Tibial artery (tissue), 4 donors: ENCODE measurements around the gene HPSE2.

Source experiments
- DNase-seq, 2 donors: peaks; one replicate each; pipeline ENCODE4 v3.0.0-alpha.2; 2019
- H3K27ac ChIP-seq, 2 donors: fragments of 200-600 bp; sonication (generic) in 1 of 2; 1 replicate in 1 of 2; 2 replicates in 1 of 2; pipeline ENCODE4 v1.5.1; 2018 to 2019; ENCODE audit warnings: mild to moderate bottlenecking in 1 of 2
- H3K27me3 ChIP-seq, 2 donors: fragments of 200-600 bp; sonication (generic) in 1 of 2; one replicate each; pipeline versions ENCODE4 v1.5.1 to v1.6.0; 2016 to 2019
- H3K36me3 ChIP-seq, 3 donors: fragments of 200-600 bp; sonication (generic) in 2 of 3; one replicate each; pipeline ENCODE4 v1.5.1; 2016 to 2019; ENCODE audit warnings: mild to moderate bottlenecking in 2 of 3
- H3K4me1 ChIP-seq, 4 donors: fragments of 200-600 bp; sonication (generic) in 2 of 4; 1 replicate in 3 of 4; 2 replicates in 1 of 4; pipeline ENCODE4 v1.5.1; 2016 to 2019
- H3K4me3 ChIP-seq, 2 donors: fragments of 200-600 bp; sonication (generic) in 1 of 2; 1 replicate in 1 of 2; 2 replicates in 1 of 2; pipeline ENCODE4 v1.5.1; 2018 to 2019; ENCODE audit warnings: mild to moderate bottlenecking in 2 of 2
- H3K9me3 ChIP-seq, 3 donors: fragments of 200-600 bp; sonication (generic) in 1 of 3; one replicate each; pipeline ENCODE4 v1.5.1; 2016 to 2019
- intact Hi-C: fragments of 100-400 bp; cut with DNase I; formaldehyde crosslinking; loops from one replicate; pipeline ENCODE4 v1.15.0; 2023; ENCODE audit warnings: low total_unique reads
- TF ChIP-seq, protein P1 (sequence below), 2 experiments: fragments of 200-600 bp in 1 of 2; fragments of 450-650 bp in 1 of 2; IDR thresholded peaks; one replicate each; pipeline ENCODE4 v1.5.1; 2017 to 2019; ENCODE audit warnings: antibody characterized with exemption in 2 of 2, mild to moderate bottlenecking in 1 of 2, moderate library complexity in 1 of 2

Gene HPSE2

DNA sequence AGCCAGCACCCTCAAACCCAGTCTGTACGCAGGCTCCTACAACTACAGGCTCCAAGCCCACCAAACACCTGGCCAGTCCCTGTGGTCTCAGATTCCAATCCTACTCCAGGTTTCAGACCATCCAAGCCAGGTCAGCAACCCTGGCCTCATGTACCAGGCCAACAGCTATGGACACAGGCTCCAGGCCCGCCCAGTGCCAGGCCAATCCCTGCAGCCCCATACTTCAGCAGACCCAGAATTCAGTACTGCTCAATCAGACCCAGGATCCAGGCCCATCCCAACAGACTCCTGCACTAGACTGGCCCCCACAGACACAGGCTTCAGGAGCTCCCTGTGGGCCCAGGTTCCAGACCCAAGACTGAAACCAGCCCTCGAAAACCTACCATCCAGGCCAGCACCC is 32.3 kb downstream of the HPSE2 start:
- no peak overlapping the region for H3K4me3 ChIP-seq
- intact Hi-C loops = no loop called here
- peaks cover 0 to 12% (median 0%) of the 10 kb centered on the region in 3 donors for H3K9me3 ChIP-seq
- no peaks in the 10 kb centered on the region for H3K4me1 ChIP-seq
- H3K27me3 ChIP-seq = no peaks in the 10 kb centered on the region
- H3K27ac ChIP-seq = no peak overlapping the region
- no peaks in the 10 kb centered on the region for H3K36me3 ChIP-seq
- TF ChIP-seq, protein P1, sequence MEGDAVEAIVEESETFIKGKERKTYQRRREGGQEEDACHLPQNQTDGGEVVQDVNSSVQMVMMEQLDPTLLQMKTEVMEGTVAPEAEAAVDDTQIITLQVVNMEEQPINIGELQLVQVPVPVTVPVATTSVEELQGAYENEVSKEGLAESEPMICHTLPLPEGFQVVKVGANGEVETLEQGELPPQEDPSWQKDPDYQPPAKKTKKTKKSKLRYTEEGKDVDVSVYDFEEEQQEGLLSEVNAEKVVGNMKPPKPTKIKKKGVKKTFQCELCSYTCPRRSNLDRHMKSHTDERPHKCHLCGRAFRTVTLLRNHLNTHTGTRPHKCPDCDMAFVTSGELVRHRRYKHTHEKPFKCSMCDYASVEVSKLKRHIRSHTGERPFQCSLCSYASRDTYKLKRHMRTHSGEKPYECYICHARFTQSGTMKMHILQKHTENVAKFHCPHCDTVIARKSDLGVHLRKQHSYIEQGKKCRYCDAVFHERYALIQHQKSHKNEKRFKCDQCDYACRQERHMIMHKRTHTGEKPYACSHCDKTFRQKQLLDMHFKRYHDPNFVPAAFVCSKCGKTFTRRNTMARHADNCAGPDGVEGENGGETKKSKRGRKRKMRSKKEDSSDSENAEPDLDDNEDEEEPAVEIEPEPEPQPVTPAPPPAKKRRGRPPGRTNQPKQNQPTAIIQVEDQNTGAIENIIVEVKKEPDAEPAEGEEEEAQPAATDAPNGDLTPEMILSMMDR (IDR thresholded peaks at IDR 0.05) = no peak
- DNase-seq = no peak

DNA sequence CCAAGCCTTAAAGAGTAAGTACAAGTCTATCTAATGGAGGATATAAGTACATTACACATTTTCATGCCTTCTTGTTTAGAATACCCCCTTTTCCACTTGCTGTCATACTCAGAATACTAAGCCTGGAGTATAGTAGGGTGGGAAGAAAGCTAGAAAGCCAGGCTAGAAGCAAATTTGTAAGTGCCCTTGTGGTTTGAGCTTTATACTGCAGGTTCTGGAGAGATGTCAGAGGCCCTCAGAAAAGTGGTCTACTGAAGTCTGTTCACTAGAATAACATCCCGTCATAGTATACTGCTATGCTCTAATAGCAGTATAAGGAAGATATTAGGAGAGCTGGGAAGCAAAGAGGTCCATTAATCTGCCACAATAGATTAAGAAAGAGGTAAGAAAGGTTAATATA is 62.7 kb downstream of the HPSE2 start:
- intact Hi-C loops = no loop called here
- no peaks in the 10 kb centered on the region for H3K27me3 ChIP-seq
- no peaks in the 10 kb centered on the region for H3K4me1 ChIP-seq
- no peak overlapping the region for H3K27ac ChIP-seq
- no peak for DNase-seq
- no peaks in the 10 kb centered on the region for H3K36me3 ChIP-seq
- TF ChIP-seq, protein P1 (IDR thresholded peaks at IDR 0.05) = no peak
- no peaks in the 10 kb centered on the region for H3K9me3 ChIP-seq
- no peak overlapping the region for H3K4me3 ChIP-seq

DNA sequence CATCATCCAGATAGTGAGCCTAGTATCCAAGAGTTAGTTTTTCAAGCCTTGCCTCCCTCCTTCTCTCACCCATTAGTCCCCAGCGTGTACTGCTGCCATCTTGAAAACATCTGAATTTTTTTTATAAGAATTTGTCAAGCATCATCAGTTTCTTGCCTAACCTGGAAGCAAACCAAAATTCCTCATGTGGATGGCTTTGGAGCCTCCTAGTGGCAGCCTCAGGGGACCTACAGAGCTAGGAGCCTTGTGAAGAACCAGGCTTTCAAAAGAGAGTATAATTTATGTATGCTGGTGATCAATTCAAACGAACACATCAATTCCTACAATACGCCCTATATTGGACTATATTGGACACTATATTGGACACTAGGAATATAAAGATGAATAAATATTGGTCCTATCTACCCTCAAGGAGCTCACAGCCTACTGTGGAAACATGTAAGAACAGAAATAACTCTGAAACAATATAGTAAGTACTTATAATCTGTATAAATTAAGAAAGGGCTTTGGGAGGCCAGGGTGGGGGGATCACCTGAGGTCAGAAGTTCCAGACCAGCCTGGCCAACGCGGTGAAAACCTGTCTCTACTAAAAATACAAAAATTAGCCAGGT is 63.4 kb downstream of the HPSE2 start:
- H3K4me3 ChIP-seq = no peak overlapping the region
- no peaks in the 10 kb centered on the region for H3K27me3 ChIP-seq
- DNase-seq = no peak
- no peaks in the 10 kb centered on the region for H3K9me3 ChIP-seq
- intact Hi-C loops = no loop called here
- H3K36me3 ChIP-seq = no peaks in the 10 kb centered on the region
- no peak overlapping the region for H3K27ac ChIP-seq
- no peaks in the 10 kb centered on the region for H3K4me1 ChIP-seq
- TF ChIP-seq, protein P1 (IDR thresholded peaks at IDR 0.05) = peak; percentile 65 to 69

DNA sequence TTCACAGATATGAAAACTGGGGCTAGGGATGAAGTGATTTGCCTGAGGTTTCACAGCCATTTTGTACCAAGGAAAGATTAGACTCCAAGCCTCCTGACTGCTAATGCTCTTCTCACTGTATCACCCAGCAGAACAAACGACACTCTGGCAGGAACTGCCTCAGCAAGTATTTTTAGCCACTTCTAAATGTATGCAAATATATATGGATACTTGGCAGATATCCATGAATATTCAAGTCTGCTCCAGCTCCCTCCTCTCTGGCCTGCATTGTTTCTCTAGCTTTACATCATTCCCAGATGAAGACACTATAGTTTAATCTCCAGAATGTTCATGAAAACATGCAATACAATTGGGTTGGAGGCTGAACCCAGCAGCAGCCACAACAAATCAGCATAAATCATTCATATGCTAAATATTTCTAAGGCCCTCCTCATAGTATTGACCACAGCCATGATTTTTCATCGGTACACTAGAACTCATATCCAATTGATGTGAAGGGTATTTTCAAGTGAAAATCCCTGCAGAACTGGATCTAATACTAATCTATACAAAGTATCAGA is 65.5 kb downstream of the HPSE2 start:
- no peaks in the 10 kb centered on the region for H3K27me3 ChIP-seq
- intact Hi-C loops = no loop called here
- H3K4me3 ChIP-seq = no peak overlapping the region
- DNase-seq = no peak
- H3K36me3 ChIP-seq = no peaks in the 10 kb centered on the region
- H3K9me3 ChIP-seq = no peaks in the 10 kb centered on the region
- no peak overlapping the region for H3K27ac ChIP-seq
- H3K4me1 ChIP-seq = no peaks in the 10 kb centered on the region
- TF ChIP-seq, protein P1 (IDR thresholded peaks at IDR 0.05) = no peak

DNA sequence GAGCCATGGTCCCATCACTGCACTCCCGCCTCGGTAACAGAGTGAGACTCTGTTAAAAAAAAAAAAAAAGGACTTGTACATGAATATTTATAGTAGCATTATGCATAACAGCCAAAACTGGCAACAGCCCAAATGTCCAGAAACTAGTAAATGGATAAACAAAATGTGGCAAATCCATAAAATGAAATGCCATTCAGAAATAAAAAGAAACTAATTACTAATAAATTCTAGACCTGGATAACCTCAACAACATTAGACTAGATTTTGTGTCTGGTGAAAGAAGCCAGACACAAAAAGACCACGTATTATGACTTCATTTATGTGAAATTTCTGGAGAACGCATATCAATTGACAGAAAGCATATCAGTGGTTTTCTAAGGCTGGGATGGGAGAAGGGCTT is 74.5 kb downstream of the HPSE2 start:
- Histone ChIP-seq H3K36me3 (no peaks in the 10 kb centered on the region), H3K27ac (no peak overlapping the region), H3K27me3 (no peaks in the 10 kb centered on the region), H3K9me3 (no peaks in the 10 kb centered on the region), H3K4me1 (no peaks in the 10 kb centered on the region), H3K4me3 (no peak overlapping the region)
- intact Hi-C loops = no loop called here
- DNase-seq = no peak
- TF ChIP-seq, protein P1 (IDR thresholded peaks at IDR 0.05) = no peak
